ENCODE results near the gene MED13L. TPM values are rescaled to one million over a fixed set of nuclear protein-coding genes. Genes with fewer than 3 reads are reported as not detected.

Gene MED13L
- total and polyA plus RNA-seq, 2 of the 4 experiments (the other 2 are of a cell fraction): 17.9 to 49.1 TPM

- TF ChIP-seq BHLHE40 (IDR thresholded peaks at IDR 0.05; ENCODE audit: low read depth, low read length) (no peak), USF2 (IDR thresholded peaks at IDR 0.05; ENCODE audit: low read depth, low read length) (no peak)
These were observed 44.4 kb upstream of the MED13L start (continued) for GRCh38 chr12:116321913-116322312.

GRCh38 chr12:116320791-116321217 is 43.3 kb upstream of the MED13L start:
- Histone ChIP-seq H3K4ac (ENCODE audit: low read depth, low read length) (peak overlapping the region; percentile 76), H3K18ac (ENCODE audit: low read depth, low read length) (no peak overlapping the region), H3K23ac (ENCODE audit: low read depth, low read length) (no peak overlapping the region), H4K8ac (ENCODE audit: low read depth in 2 of 2, low read length in 2 of 2) (peak overlapping the region in 1 of 2 experiments; percentile 20; a peak in 1 of 4 replicates), H2BK120ac (ENCODE audit: low read depth, low read length) (peak overlapping the region; percentile 89), H2BK20ac (ENCODE audit: low read depth, low read length) (peak overlapping the region; percentile 82; the same call in 1 of the 2 replicates), H3K4me3 (ENCODE audit: insufficient read depth, low read depth, low read length) (no peak overlapping the region), H3K4me1 (ENCODE audit: control insufficient read depth, insufficient read depth, low read length) (peaks cover 19% of the 10 kb centered on the region), H3K9me3 (ENCODE audit: control insufficient read depth, insufficient read depth, low read length) (no peaks in the 10 kb centered on the region), H3K9ac (ENCODE audit: low read depth, low read length) (no peak overlapping the region), H3K27me3 (ENCODE audit: control insufficient read depth, insufficient read depth, low read length) (no peaks in the 10 kb centered on the region), H2AFZ (replicated peaks; ENCODE audit: low read length, poor library complexity) (peak overlapping the region; percentile 24), H3K9me1 (ENCODE audit: insufficient read depth, low read length) (peaks cover 19% of the 10 kb centered on the region), H3K79me1 (ENCODE audit: low read depth in 1 of 2, low read length in 2 of 2) (peaks cover 0 to 3% of the 10 kb centered on the region in 2 experiments; a peak in 1 of 4 replicates), H2BK15ac (ENCODE audit: low read depth, low read length) (peak overlapping the region; percentile 80; the same call in 2 of the 3 replicates), H3K27ac (ENCODE audit: insufficient read depth, low read length) (no peak overlapping the region), H2BK5ac (ENCODE audit: low read depth, low read length, poor library complexity, severe bottlenecking) (no peak overlapping the region), H3K4me2 (ENCODE audit: low read depth, low read length) (no peak overlapping the region), H3K36me3 (ENCODE audit: control insufficient read depth, insufficient read depth, low read length) (no peaks in the 10 kb centered on the region), H2AK9ac (replicated peaks; ENCODE audit: low read depth, low read length, poor library complexity) (peak overlapping the region; percentile 11), H2AK5ac (ENCODE audit: low read depth, low read length) (peak overlapping the region; percentile 89), H3K14ac (replicated peaks; ENCODE audit: low read depth, low read length) (0 out of 2 replicates have a peak overlapping the region, but pooled peaks have one; percentile 25), H4K20me1 (ENCODE audit: insufficient read depth, low read length) (no peaks in the 10 kb centered on the region), H4K5ac (ENCODE audit: low read depth, low read length) (no peak overlapping the region), H3K56ac (ENCODE audit: extremely low read depth, insufficient read depth, low read length) (no peak overlapping the region), H4K91ac (ENCODE audit: insufficient read depth, low read depth, low read length) (no peak overlapping the region)
- POLR2A ChIA-PET (ENCODE audit: unreplicated experiment): no interaction called here
- intact Hi-C loops (cut with micrococcal nuclease) (no loop called here), dilution Hi-C loops (cut with HindIII; ENCODE audit: low sequenced_read_pairs, unreplicated experiment) (no loop called here), in situ Hi-C loops (cut with MboI; ENCODE audit: low sequenced_read_pairs) (no loop called here)
- ATAC-seq (ENCODE audit: low read depth): no peak
- WGBS, 2 experiments (ENCODE audit: extremely low coverage in 2 of 2, insufficient read length in 1 of 2): 83% methylated on average over 1 of the region's 2 CpGs; no CpG with 5 or more reads in 1 of the 2 experiments
- CTCF ChIA-PET: no interaction called here
- DNase-seq: peak; percentile 39
- no TSS peak for BruUV-seq (replicated peaks)
- no peak for TF ChIP-seq MAZ (IDR thresholded peaks at IDR 0.05; ENCODE audit: borderline replicate concordance, low read depth, low read length)
- TF ChIP-seq MXI1 (IDR thresholded peaks at IDR 0.05; ENCODE audit: borderline replicate concordance, low read depth, low read length): no peak
- no peak for TF ChIP-seq CEBPB (IDR thresholded peaks at IDR 0.05; ENCODE audit: low read depth, low read length)
- no peak for TF ChIP-seq CTCF (conservative IDR thresholded peaks at IDR 0.05; ENCODE audit: low read depth, low read length)
- no peak for TF ChIP-seq RCOR1 (IDR thresholded peaks at IDR 0.05; ENCODE audit: insufficient replicate concordance, low read length)
- no peak for TF ChIP-seq NFE2L2 (IDR thresholded peaks at IDR 0.05; ENCODE audit: low read depth, low read length)
- no peak for TF ChIP-seq BHLHE40 (IDR thresholded peaks at IDR 0.05; ENCODE audit: low read depth, low read length)
- TF ChIP-seq POLR2A (IDR thresholded peaks at IDR 0.05; ENCODE audit: low read depth, low read length): no peak
- TF ChIP-seq FOS (IDR thresholded peaks at IDR 0.05; ENCODE audit: low read depth, low read length): no peak
- no peak for TF ChIP-seq SMC3 (IDR thresholded peaks at IDR 0.05; ENCODE audit: low read depth, low read length)
- no peak for TF ChIP-seq ELK1 (IDR thresholded peaks at IDR 0.05; ENCODE audit: borderline replicate concordance, low read depth, low read length)
- no peak for TF ChIP-seq USF2 (IDR thresholded peaks at IDR 0.05; ENCODE audit: low read depth, low read length)
